ENCODE data around the gene PLEKHM2. TPM values are rescaled to one million over a fixed set of nuclear protein-coding genes. Genes with fewer than 3 reads are reported as not detected.

PLEKHM2 gene, protein sequence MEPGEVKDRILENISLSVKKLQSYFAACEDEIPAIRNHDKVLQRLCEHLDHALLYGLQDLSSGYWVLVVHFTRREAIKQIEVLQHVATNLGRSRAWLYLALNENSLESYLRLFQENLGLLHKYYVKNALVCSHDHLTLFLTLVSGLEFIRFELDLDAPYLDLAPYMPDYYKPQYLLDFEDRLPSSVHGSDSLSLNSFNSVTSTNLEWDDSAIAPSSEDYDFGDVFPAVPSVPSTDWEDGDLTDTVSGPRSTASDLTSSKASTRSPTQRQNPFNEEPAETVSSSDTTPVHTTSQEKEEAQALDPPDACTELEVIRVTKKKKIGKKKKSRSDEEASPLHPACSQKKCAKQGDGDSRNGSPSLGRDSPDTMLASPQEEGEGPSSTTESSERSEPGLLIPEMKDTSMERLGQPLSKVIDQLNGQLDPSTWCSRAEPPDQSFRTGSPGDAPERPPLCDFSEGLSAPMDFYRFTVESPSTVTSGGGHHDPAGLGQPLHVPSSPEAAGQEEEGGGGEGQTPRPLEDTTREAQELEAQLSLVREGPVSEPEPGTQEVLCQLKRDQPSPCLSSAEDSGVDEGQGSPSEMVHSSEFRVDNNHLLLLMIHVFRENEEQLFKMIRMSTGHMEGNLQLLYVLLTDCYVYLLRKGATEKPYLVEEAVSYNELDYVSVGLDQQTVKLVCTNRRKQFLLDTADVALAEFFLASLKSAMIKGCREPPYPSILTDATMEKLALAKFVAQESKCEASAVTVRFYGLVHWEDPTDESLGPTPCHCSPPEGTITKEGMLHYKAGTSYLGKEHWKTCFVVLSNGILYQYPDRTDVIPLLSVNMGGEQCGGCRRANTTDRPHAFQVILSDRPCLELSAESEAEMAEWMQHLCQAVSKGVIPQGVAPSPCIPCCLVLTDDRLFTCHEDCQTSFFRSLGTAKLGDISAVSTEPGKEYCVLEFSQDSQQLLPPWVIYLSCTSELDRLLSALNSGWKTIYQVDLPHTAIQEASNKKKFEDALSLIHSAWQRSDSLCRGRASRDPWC
- total RNA-seq = 36.4 TPM

DNA sequence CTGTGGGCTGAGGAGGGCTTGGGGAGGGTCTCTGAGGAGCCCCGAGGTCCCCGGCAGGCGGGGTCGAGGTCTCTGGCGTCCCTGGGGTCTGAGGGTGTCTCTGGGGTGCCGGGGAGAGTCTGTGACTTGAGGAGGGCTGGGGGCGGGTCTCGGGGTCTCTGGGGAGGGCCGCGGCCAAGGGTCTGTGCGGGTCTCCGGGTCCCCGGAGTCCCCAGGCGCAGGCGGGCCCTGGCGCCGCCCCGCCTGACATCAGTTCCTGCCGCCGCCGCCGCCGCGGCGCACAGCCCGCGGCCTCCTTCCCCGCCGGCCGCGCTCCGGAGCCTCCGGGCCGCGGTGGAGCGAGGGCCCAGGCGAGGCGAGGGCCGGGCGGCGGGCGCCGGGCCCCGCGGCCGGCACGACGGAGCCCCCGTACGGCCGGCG, at the start of gene PLEKHM2:
PLEKHM2 (plus strand) TSS at position 279 of the 420 bp plus-strand sequence. CDS start 239 bp downstream, outside the sequence.

GRCh38 chr1:15736038-15736891, 52.1 kb downstream of the PLEKHM2 start, which contains the start of gene SLC25A34:
SLC25A34 (plus strand) TSS chr1:15736258; CDS start chr1:15736486, 228 bp downstream.

DNA sequence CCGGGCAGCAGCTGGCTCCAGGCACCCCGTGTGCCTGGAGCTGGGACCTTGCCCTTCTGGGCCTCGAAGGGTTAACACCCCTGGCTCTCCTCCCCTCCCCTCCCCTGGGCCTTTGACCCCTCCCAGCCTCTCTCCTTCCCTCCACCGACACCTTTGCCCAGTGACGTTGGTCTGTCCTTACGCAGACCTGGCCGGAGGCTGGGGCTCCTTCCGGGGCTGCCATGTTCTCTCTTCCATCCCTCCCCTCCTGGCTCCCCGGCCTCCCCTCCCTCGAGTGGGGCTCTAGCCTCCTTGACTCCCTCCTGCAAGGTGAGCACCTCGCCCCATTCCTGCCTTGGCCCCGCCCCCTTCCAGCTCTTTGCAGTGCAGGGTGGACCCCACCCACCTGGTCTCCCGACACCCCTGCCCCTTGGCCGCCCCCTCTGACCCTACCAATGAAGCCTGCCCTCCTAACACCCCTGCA, 58.2 kb downstream of the PLEKHM2 start, which contains the start of gene TMEM82:
TMEM82 (plus strand) TSS at position 161 of the 463 bp plus-strand sequence; CDS start at position 222, 61 bp downstream.

GRCh38 chr1:15758343-15758931, 74.3 kb downstream of the PLEKHM2 start, which contains the start of gene FBLIM1:
FBLIM1 (plus strand) TSS chr1:15758795; CDS start chr1:15764984, 6,189 bp downstream.

Small RNA genes lying within 50 kb of the gene (small RNA-seq; reads per million reads assigned to genes)
- gene AL121992.2 = not detected

Other genes with a start within 250 kb of the PLEKHM2 start
- gene CTRC, start 245.9 kb upstream of the PLEKHM2 start, total RNA-seq = not detected
- gene CELA2A, start 227.6 kb upstream of the PLEKHM2 start, total RNA-seq = not detected
- not detected for gene CELA2B, start 208.2 kb upstream of the PLEKHM2 start, total RNA-seq
- gene CASP9, start 160.1 kb upstream of the PLEKHM2 start, total RNA-seq = 6.9 TPM
- gene DNAJC16, start 157.5 kb upstream of the PLEKHM2 start, total RNA-seq = 20.5 TPM
- gene AGMAT, start 99.3 kb upstream of the PLEKHM2 start, total RNA-seq = 2.3 TPM
- gene DDI2, start 66.9 kb upstream of the PLEKHM2 start, total RNA-seq = 26.3 TPM
- 0.23 TPM for gene SLC25A34, start 51.9 kb downstream of the PLEKHM2 start, total RNA-seq
- not detected for gene TMEM82, start 58.2 kb downstream of the PLEKHM2 start, total RNA-seq
- gene FBLIM1, start 74.5 kb downstream of the PLEKHM2 start, total RNA-seq = 13.1 TPM
- 2.8 TPM for gene UQCRHL, start 123.3 kb downstream of the PLEKHM2 start, total RNA-seq
- 52.6 TPM for gene SPEN, start 163.4 kb downstream of the PLEKHM2 start, total RNA-seq

All from diencephalon (tissue), 1 donor.